Duodenal mucosa (tissue), 2 donors: ENCODE measurements around the gene PPP1R14B.

ENCODE experiments used
- H3K27ac ChIP-seq: one replicate; pipeline ENCODE4 v1.7.0; 2013; ENCODE audit warnings: low read depth, low read length
- H3K27me3 ChIP-seq, 2 donors: one replicate each; pipeline ENCODE4 v1.7.0; 2013; ENCODE audit warnings: low read length in 2 of 2, control low read depth in 1 of 2; ENCODE audit not compliant: insufficient read depth in 2 of 2, control insufficient read depth in 1 of 2
- H3K36me3 ChIP-seq, 2 donors: one replicate each; pipeline ENCODE4 v1.7.0; 2013; ENCODE audit warnings: low read length in 2 of 2, control low read depth in 1 of 2; ENCODE audit not compliant: insufficient read depth in 2 of 2, control insufficient read depth in 1 of 2
- H3K4me1 ChIP-seq, 2 donors: one replicate each; pipeline ENCODE4 v1.7.0; 2013; ENCODE audit warnings: low read length in 2 of 2, control low read depth in 1 of 2; ENCODE audit not compliant: insufficient read depth in 2 of 2, control insufficient read depth in 1 of 2
- H3K4me3 ChIP-seq, 2 donors: one replicate each; pipeline ENCODE4 v1.7.0; 2013; ENCODE audit warnings: low read length in 2 of 2, low read depth in 1 of 2
- H3K9ac ChIP-seq, 2 donors: one replicate each; pipeline ENCODE4 v1.7.0; 2013; ENCODE audit warnings: low read length in 2 of 2, low read depth in 1 of 2
- H3K9me3 ChIP-seq, 2 donors: one replicate each; pipeline ENCODE4 v1.7.0; 2013; ENCODE audit warnings: low read length in 2 of 2, control low read depth in 1 of 2; ENCODE audit not compliant: control insufficient read depth in 1 of 2

Gene PPP1R14B

GRCh38 chr11:64289002-64289564 lies 42.3 kb upstream of the PPP1R14B start:
- Histone ChIP-seq H3K27ac (no peak overlapping the region), H3K36me3 (no peaks in the 10 kb centered on the region), H3K9ac (no peak overlapping the region), H3K4me3 (no peak overlapping the region), H3K9me3 (no peaks in the 10 kb centered on the region), H3K4me1 (peaks cover 11 to 16% of the 10 kb centered on the region in 2 donors), H3K27me3 (peaks cover 28 to 34% of the 10 kb centered on the region in 2 donors)

GRCh38 chr11:64288353-64288750 lies 41.6 kb upstream of the PPP1R14B start:
- no peak overlapping the region for H3K9ac ChIP-seq
- no peak overlapping the region for H3K4me3 ChIP-seq
- no peaks in the 10 kb centered on the region for H3K36me3 ChIP-seq
- no peaks in the 10 kb centered on the region for H3K9me3 ChIP-seq
- peaks cover 17 to 23% of the 10 kb centered on the region in 2 donors for H3K4me1 ChIP-seq
- H3K27ac ChIP-seq = no peak overlapping the region
- peaks cover 26 to 32% of the 10 kb centered on the region in 2 donors for H3K27me3 ChIP-seq

DNA sequence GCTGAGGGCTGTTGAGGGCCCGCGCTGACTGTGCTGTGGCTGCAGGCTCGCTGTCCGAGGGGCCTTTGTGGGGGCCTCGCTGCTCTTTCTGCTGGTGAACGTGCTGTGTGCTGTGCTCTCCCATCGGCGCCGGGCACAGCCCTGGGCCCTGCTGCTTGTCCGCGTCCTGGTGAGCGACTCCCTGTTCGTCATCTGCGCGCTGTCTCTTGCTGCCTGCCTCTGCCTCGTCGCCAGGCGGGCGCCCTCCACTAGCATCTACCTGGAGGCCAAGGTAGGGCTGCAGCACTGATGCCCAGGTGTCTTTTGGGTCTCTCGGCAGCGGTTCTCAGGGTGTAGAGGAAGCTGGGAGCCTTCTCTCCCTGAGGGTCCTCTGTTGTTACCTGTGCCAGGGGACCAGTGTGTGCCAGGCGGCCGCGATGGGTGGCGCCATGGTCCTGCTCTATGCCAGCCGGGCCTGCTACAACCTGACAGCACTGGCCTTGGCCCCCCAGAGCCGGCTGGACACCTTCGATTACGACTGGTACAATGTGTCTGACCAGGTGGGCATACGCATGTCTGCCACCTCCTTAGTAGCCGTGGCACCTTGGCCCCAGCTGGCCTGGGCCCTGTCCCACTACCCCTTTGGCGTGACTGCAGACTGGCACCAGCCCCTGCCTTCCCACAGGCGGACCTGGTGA lies 41.1 kb upstream of the PPP1R14B start:
- Histone ChIP-seq H3K27me3 (peaks cover 21 to 26% of the 10 kb centered on the region in 2 donors), H3K9me3 (no peaks in the 10 kb centered on the region), H3K9ac (no peak overlapping the region), H3K27ac (no peak overlapping the region), H3K36me3 (no peaks in the 10 kb centered on the region), H3K4me3 (no peak overlapping the region), H3K4me1 (peaks cover 23 to 25% of the 10 kb centered on the region in 2 donors)

DNA sequence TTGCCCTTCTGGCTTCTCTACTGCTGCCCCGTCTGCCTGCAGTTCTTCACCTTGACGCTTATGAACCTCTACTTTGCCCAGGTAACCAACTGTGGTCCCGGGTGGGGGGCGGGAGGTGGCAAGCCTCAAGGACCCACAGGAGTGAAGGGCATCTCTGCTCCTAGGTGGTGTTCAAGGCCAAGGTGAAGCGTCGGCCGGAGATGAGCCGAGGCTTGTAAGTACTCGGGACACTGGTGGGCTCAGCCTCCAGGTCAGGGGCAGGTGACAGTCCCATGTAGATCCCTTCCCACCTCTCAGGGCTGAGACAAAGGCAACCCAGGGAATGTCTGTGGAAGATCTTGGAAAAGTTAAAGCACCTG lies 40.0 kb upstream of the PPP1R14B start:
- peaks cover 10 to 16% of the 10 kb centered on the region in 2 donors for H3K27me3 ChIP-seq
- H3K4me1 ChIP-seq = peaks cover 20 to 23% of the 10 kb centered on the region in 2 donors
- no peaks in the 10 kb centered on the region for H3K9me3 ChIP-seq
- peak overlapping the region in 1 of 2 donors; percentile 88 for H3K9ac ChIP-seq
- H3K36me3 ChIP-seq = peaks cover 0 to 4% of the 10 kb centered on the region in 2 donors
- H3K27ac ChIP-seq = no peak overlapping the region
- H3K4me3 ChIP-seq = no peak overlapping the region

- Histone ChIP-seq H3K9me3 (no peaks in the 10 kb centered on the region), H3K4me1 (peaks cover 20 to 23% of the 10 kb centered on the region in 2 donors), H3K36me3 (peaks cover 0 to 7% of the 10 kb centered on the region in 2 donors), H3K4me3 (peak overlapping the region; percentile 66 to 91), H3K27me3 (peaks cover 7 to 12% of the 10 kb centered on the region in 2 donors), H3K27ac (peak overlapping the region; percentile 97), H3K9ac (peak overlapping the region; percentile 60 to 88)
Measured at GRCh38 chr11:64285885-64286800, 39.4 kb upstream of the PPP1R14B start.

DNA sequence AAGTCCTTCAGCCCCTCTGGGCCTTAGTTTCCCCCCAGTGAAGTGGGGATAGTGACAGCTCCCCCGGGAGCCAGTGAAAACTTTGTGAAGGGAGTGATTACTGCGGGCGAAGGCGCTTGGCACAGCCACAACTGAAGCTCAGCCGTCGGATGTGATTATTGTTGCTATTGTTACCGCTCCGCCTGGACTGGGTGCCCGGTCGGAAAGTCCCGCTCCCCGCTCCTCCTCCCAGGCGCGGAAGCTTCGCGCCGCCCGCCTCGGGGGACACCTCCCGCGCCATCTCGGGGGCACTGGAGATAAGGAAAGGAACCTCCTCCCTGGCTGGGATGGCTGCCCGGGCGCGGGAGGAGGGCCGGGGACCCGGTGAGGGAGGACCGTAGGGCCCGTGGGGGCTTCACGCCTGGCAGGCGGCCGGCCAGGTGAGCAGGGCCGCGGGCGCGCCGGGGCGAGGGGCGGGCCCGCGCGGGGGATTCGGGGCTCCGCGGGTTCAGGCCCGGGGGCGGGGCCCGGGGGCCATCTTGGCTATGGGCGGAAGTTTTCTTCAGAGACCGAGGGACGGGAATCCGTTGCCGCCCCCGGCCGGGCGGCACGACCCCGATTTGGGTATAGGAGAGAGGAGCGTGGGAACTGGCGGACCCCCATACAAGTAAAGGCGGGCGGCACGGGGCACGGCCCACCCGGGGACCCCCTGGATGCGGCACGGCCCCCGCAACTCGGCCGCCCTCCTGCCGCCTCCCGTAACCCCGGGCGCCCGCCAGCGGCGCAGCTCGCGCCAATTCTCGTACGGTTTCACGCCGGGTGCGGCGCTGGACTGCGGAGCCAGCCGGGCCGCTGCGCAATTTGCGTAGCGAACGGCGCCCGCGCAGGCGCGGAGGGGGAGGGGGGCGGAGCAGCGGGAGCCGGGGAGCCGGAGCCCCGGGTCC lies 38.5 kb upstream of the PPP1R14B start, which contains the start of gene GPR137:
Gene GPR137, plus strand, starts transcription at position 887 of the 923 bp plus-strand sequence. CDS start 677 bp downstream, outside the sequence.
- Histone ChIP-seq H3K36me3 (peaks cover 0 to 7% of the 10 kb centered on the region in 2 donors), H3K4me3 (peak within 1 kb of the TSS; percentile 87 to 91), H3K9ac (peak within 1 kb of the TSS; percentile 80 to 88), H3K27ac (peak within 1 kb of the TSS; percentile 97), H3K9me3 (no peaks in the 10 kb centered on the region), H3K27me3 (peaks cover 0 to 2% of the 10 kb centered on the region in 2 donors), H3K4me1 (peaks cover 20 to 23% of the 10 kb centered on the region in 2 donors)

- H3K36me3 ChIP-seq = peaks cover 0 to 7% of the 10 kb centered on the region in 2 donors
- no peaks in the 10 kb centered on the region for H3K27me3 ChIP-seq
- peak within 1 kb of the TSS; percentile 97 for H3K27ac ChIP-seq
- peaks cover 20 to 23% of the 10 kb centered on the region in 2 donors for H3K4me1 ChIP-seq
- peak within 1 kb of the TSS; percentile 87 to 91 for H3K4me3 ChIP-seq
- no peaks in the 10 kb centered on the region for H3K9me3 ChIP-seq
- peak within 1 kb of the TSS; percentile 98 to 100 for H3K9ac ChIP-seq
Measured at GRCh38 chr11:64284048-64284961, 37.6 kb upstream of the PPP1R14B start, which contains the start of gene BAD. Gene BAD (minus strand): TSS chr11:64284665. CDS start chr11:64284368, 297 bp downstream.

DNA sequence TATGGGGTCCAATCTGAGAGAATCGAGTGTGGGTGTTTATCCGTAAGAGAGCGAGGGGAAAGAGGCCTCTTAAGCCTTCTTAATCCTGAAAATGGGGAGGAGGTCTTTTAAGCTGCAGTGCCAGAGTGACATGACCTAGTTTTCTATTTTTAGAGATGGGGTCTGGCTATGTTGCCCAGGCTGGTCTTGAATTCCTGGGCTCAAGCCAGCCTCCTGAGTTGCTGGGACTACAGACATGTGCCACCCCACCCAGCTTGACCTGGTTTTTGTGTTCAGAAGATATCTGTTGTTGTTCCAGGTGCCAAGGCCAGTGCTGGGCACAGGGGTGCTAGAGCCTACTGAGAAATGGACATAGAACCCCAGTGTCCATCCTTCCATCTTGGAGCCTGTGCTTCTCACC lies 36.3 kb upstream of the PPP1R14B start:
- Histone ChIP-seq H3K9me3 (no peaks in the 10 kb centered on the region), H3K27ac (no peak overlapping the region), H3K4me1 (peaks cover 20 to 23% of the 10 kb centered on the region in 2 donors), H3K36me3 (peaks cover 5 to 16% of the 10 kb centered on the region in 2 donors), H3K4me3 (no peak overlapping the region), H3K27me3 (no peaks in the 10 kb centered on the region), H3K9ac (peak overlapping the region in 1 of 2 donors; percentile 98)
